PC-9 (cell line): ENCODE results near the gene TRIM45.

ENCODE experiments used
- CTCF ChIP-seq: fragments of 200-600 bp; sonication (generic); conservative IDR thresholded peaks from 2 replicates; pipeline ENCODE4 v1.6.1; 2017; ENCODE audit warnings: mixed run types, antibody characterized with exemption, mild to moderate bottlenecking, moderate library complexity
- EZH2 ChIP-seq: fragments of 200-600 bp; sonication (generic); IDR thresholded peaks from 2 replicates; pipeline ENCODE4 v1.8.0; 2017; ENCODE audit warnings: antibody characterized with exemption, low read depth

GRCh38 chr1:117113199-117113598 lies 8.3 kb downstream of the TRIM45 start:
- TF ChIP-seq CTCF, result no peak
- no peak for TF ChIP-seq EZH2
